HepG2 (cell line): Measurements from ENCODE around the gene MSI2. TPM values are rescaled to one million over a fixed set of nuclear protein-coding genes. Genes with fewer than 3 reads are reported as not detected.

Source experiments
- ATAC-seq: fragments of 200-7000 bp; cut with Tn5 transposase; 3 replicates; pipeline ENCODE4 v1.9.1; 2020; ENCODE audit warnings: mild to moderate bottlenecking, moderate library complexity
- BruUV-seq: library from RNA; stranded (reverse); fragments of 400-500 nt; replicated peaks from 2 replicates; lab custom pipeline; 2021; lab: Mats Ljungman, UMichigan
- CTCF ChIA-PET: fragments of 300-600 bp; formaldehyde crosslinking; extraction: SDS; loops from one replicate; lab custom pipeline; 2021; ENCODE audit warnings: low total read pairs, inconsistent platforms, low intra/inter-chr PET ratio; lab: Yijun Ruan, JAX
- POLR2A ChIA-PET: fragments of 350-600 bp; sonication (Branson Sonifier 250); formaldehyde crosslinking; loops from one replicate; lab custom pipeline; 2020; ENCODE audit warnings: antibody characterized with exemption, inconsistent platforms; lab: Yijun Ruan, JAX
- DNase-seq: peaks from one replicate; pipeline ENCODE4 v3.0.0-alpha.2; 2015; ENCODE audit warnings: low spot score
- FAIRE-seq: peaks from 3 replicates; lab custom pipeline; 2011; peaks lifted over from hg19 to GRCh38; lab: Jason Lieb, UNC
- H2AFZ ChIP-seq: one replicate; pipeline ENCODE4 v1.6.1; 2011; ENCODE audit warnings: low read length, inconsistent platforms
- H3K27ac ChIP-seq: fragments of 300-600 bp; 3 replicates; pipeline ENCODE4 v1.8.0; 2011; ENCODE audit warnings: mixed run types, mild to moderate bottlenecking, mixed read lengths, low read length, inconsistent platforms; ENCODE audit not compliant: insufficient read depth; ENCODE audit errors: extremely low read length
- H3K27me3 ChIP-seq, 2 experiments: fragments of 200-600 bp in 1 of 2; 2 replicates in 1 of 2; 3 replicates in 1 of 2; pipeline versions ENCODE4 v1.6.0 to v1.8.0; 2011; ENCODE audit warnings: low read length in 2 of 2, mild to moderate bottlenecking in 2 of 2, moderate library complexity in 2 of 2, inconsistent platforms in 1 of 2; ENCODE audit not compliant: insufficient read depth in 2 of 2, control insufficient read depth in 1 of 2
- H3K36me3 ChIP-seq, 2 experiments: fragments of 200-600 bp in 1 of 2; replicated peaks in 1 of 2; 2 replicates in 1 of 2; 3 replicates in 1 of 2; pipeline versions ENCODE4 v1.5.1 to v1.8.0; 2011; ENCODE audit warnings: low read length in 2 of 2, inconsistent platforms in 1 of 2; ENCODE audit not compliant: insufficient read depth in 2 of 2, control insufficient read depth in 1 of 2
- H3K4me1 ChIP-seq: 2 replicates; pipeline ENCODE4 v1.5.1; 2012; ENCODE audit warnings: low read length, inconsistent platforms; ENCODE audit not compliant: insufficient read depth
- H3K4me2 ChIP-seq: 2 replicates; pipeline ENCODE4 v1.6.0; 2011; ENCODE audit warnings: low read depth, low read length, inconsistent platforms
- H3K4me3 ChIP-seq, 3 experiments: fragments of 200-600 bp in 1 of 3; sonication (generic), shearing (Covaris generic) in 1 of 3; replicated peaks in 1 of 3; 2 replicates each; pipeline ENCODE4 v1.5.1; 2011 to 2016; ENCODE audit warnings: low read length in 3 of 3, inconsistent platforms in 2 of 3, low read depth in 2 of 3, mild to moderate bottlenecking in 2 of 3, control low read depth in 1 of 3, mixed read lengths in 1 of 3; ENCODE audit not compliant: insufficient read depth in 1 of 3
- H3K79me2 ChIP-seq: one replicate; pipeline ENCODE4 v1.6.1; 2011; ENCODE audit warnings: low read length, inconsistent platforms; ENCODE audit not compliant: insufficient read depth
- H3K9ac ChIP-seq: 2 replicates; pipeline ENCODE4 v1.6.0; 2011; ENCODE audit warnings: mild to moderate bottlenecking, low read depth, low read length, inconsistent platforms; ENCODE audit not compliant: insufficient read depth
- H3K9me3 ChIP-seq: 2 replicates; pipeline ENCODE4 v1.5.1; 2012; ENCODE audit warnings: mild to moderate bottlenecking, low read length
- H4K20me1 ChIP-seq: 2 replicates; pipeline ENCODE4 v1.6.0; 2011; ENCODE audit warnings: inconsistent platforms, mild to moderate bottlenecking, low read length, moderate library complexity; ENCODE audit not compliant: insufficient read depth
- CHD4 ChIP-seq: fragments of 200-600 bp; sonication (generic); IDR thresholded peaks from 2 replicates; pipeline ENCODE4 v1.7.0; 2017; ENCODE audit warnings: mild to moderate bottlenecking, low read length, borderline replicate concordance
- HINFP ChIP-seq: sonication (generic); formaldehyde crosslinking; IDR thresholded peaks from 2 replicates; pipeline ENCODE4 v1.4.0; 2020; ENCODE audit warnings: low read depth, mild to moderate bottlenecking, missing genetic modification reagents
- RFX3 ChIP-seq: IDR thresholded peaks from 2 replicates; pipeline ENCODE4 v1.6.1; 2016; ENCODE audit warnings: missing biosample characterization, missing genetic modification reagents
- ZBTB38 ChIP-seq: sonication (generic); formaldehyde crosslinking; IDR thresholded peaks from 2 replicates; pipeline ENCODE4 v1.5.1; 2020; ENCODE audit warnings: mild to moderate bottlenecking, missing genetic modification reagents
- ZBTB39 ChIP-seq: sonication (generic); formaldehyde crosslinking; IDR thresholded peaks from 2 replicates; pipeline ENCODE4 v1.5.0; 2020; ENCODE audit warnings: missing genetic modification reagents
- ZBTB4 ChIP-seq: sonication (generic); formaldehyde crosslinking; IDR thresholded peaks from 2 replicates; pipeline ENCODE4 v1.4.0; 2020; ENCODE audit warnings: missing genetic modification reagents, mild to moderate bottlenecking, borderline replicate concordance
- ZBTB42 ChIP-seq: sonication (generic); formaldehyde crosslinking; IDR thresholded peaks from 2 replicates; pipeline ENCODE4 v1.5.0; 2020; ENCODE audit warnings: mild to moderate bottlenecking, missing genetic modification reagents
- ZFP91 ChIP-seq: sonication (generic); formaldehyde crosslinking; IDR thresholded peaks from 2 replicates; pipeline ENCODE4 v1.9.0; 2022; ENCODE audit warnings: missing genetic modification reagents, mild to moderate bottlenecking, borderline replicate concordance
- ZNF253 ChIP-seq: sonication (generic); formaldehyde crosslinking; IDR thresholded peaks from 2 replicates; pipeline ENCODE4 v1.8.0; 2022; ENCODE audit warnings: mild to moderate bottlenecking, missing genetic modification reagents, borderline replicate concordance
- ZNF280B ChIP-seq: sonication (generic); formaldehyde crosslinking; IDR thresholded peaks from 2 replicates; pipeline ENCODE4 v1.5.0; 2020; ENCODE audit warnings: missing genetic modification reagents, mild to moderate bottlenecking, borderline replicate concordance
- ZNF34 ChIP-seq: sonication (generic); formaldehyde crosslinking; IDR thresholded peaks from 2 replicates; pipeline ENCODE4 v1.4.0; 2020; ENCODE audit warnings: mild to moderate bottlenecking, missing genetic modification reagents, borderline replicate concordance
- ZNF562 ChIP-seq: sonication (generic); formaldehyde crosslinking; IDR thresholded peaks from 2 replicates; pipeline ENCODE4 v1.8.0; 2022; ENCODE audit warnings: missing genetic modification reagents, borderline replicate concordance
- WGBS: methylation state at CpG from one replicate; pipeline ENCODE4 v1.1.6; 2017; ENCODE audit warnings: low lambda C conversion rate; 5-methylcytosine and 5-hydroxymethylcytosine counted together
- in situ Hi-C: cut with HindIII; loops from 2 replicates; pipeline ENCODE4 v1.10.0; 2017; ENCODE audit warnings: low pct_unique_long_range_greater_than_20kb; ENCODE audit not compliant: extremely low pct_ligation_motif_present
- intact Hi-C: fragments of 100-400 bp; cut with micrococcal nuclease; formaldehyde crosslinking; loops from one replicate; pipeline ENCODE4 v1.10.0; 2022; ENCODE audit not compliant: unreplicated experiment
- polyA plus RNA-seq, 8 experiments: library from polyadenylated mRNA; depleted of rRNA in 3 of 8; stranded (reverse) in 7 of 8; unstranded in 1 of 8; fragments of >200 nt; fragmentation: Illumina TruSeq in 4 of 8; extraction: Trizol in 4 of 8; gene quantifications; 2 replicates each; pipeline versions ENCODE4 v1.2.1 to v1.2.3, GENCODE V29; 2011 to 2016; ENCODE audit warnings: low read depth in 4 of 8, missing spikeins in 1 of 8, mixed read lengths in 1 of 8; ENCODE audit not compliant: insufficient read depth in 1 of 8
- total RNA-seq, 5 experiments: library from RNA; depleted of rRNA; stranded (reverse); fragments of >200 nt; fragmentation: Illumina TruSeq; extraction: Trizol; gene quantifications; 2 replicates each; pipeline ENCODE4 v1.2.3, GENCODE V29; 2016; ENCODE audit warnings: low read depth in 1 of 5

Gene MSI2
- total and polyA plus RNA-seq, 2 of the 13 experiments (the other 11 are each of a cell fraction or from before 2014, with no cell fraction given) = 77.5 to 78.4 TPM

GRCh38 chr17:57528058-57528451, 271.7 kb downstream of the MSI2 start (continued):
- TF ChIP-seq ZBTB4 (CRISPR knock-in tag) (peak; percentile 75; the same call in 1 of the 2 replicates), ZBTB38 (CRISPR knock-in tag) (0 out of 2 replicates have a peak, but pooled peaks have one; percentile 41), ZFP91 (CRISPR knock-in tag) (0 out of 2 replicates have a peak, but pooled peaks have one; percentile 39), ZNF280B (no peak)
- TF ChIP-seq, all 625 proteins: peak for 11

- intact Hi-C loops = no loop called here
- peaks cover 10 to 16% of the 10 kb centered on the region in 2 experiments; a peak in 4 of 5 replicates for H3K36me3 ChIP-seq
- no peak for FAIRE-seq
- H3K4me3 ChIP-seq = no peak overlapping the region
- H3K4me1 ChIP-seq = peaks cover 97% of the 10 kb centered on the region
- no peaks in the 10 kb centered on the region for H3K27me3 ChIP-seq
- ChIA-PET CTCF (no interaction called here), POLR2A (interaction anchor here (5.2 kb wide), 1 partner anchor 12 kb away, joined by 25 read pairs; no protein-coding TSS in a partner anchor)
- H3K27ac ChIP-seq = no peak overlapping the region
- in situ Hi-C loops = no loop called here
- ATAC-seq = no peak
- DNase-seq = no peak
- no peak overlapping the region for H2AFZ ChIP-seq
- H3K4me2 ChIP-seq = no peak overlapping the region
- H4K20me1 ChIP-seq = no peaks in the 10 kb centered on the region
- H3K79me2 ChIP-seq = no peaks in the 10 kb centered on the region
- H3K9me3 ChIP-seq = no peaks in the 10 kb centered on the region
- no peak overlapping the region for H3K9ac ChIP-seq
- BruUV-seq = no TSS peak
- 79% methylated on average over 3 of the region's 3 CpGs for WGBS
- TF ChIP-seq RFX3 = no peak
- TF ChIP-seq CHD4 = no peak
- TF ChIP-seq ZNF253 (CRISPR knock-in tag) = no peak
- no peak for TF ChIP-seq ZBTB42 (CRISPR knock-in tag)
- TF ChIP-seq ZBTB39 (CRISPR knock-in tag) = no peak
- no peak for TF ChIP-seq ZNF562
- TF ChIP-seq ZNF34 = no peak
- TF ChIP-seq HINFP (CRISPR knock-in tag) = no peak
Measured at GRCh38 chr17:57530026-57530425, 273.7 kb downstream of the MSI2 start.
